Dedifferentiated amniotic fluid mesenchymal stem cell (primary cell): ENCODE measurements around the gene BLVRA.
"Not testable (repeated sequence)": the region's sequence is repeated elsewhere in the genome, so short reads cannot be mapped to it uniquely, and the experiment has no call there.

Source experiments
- DNase-seq: peaks from one replicate; pipeline ENCODE4 v3.0.0-alpha.2; 2016; ENCODE audit errors: extremely low spot score

Gene BLVRA

GRCh38 chr7:43758029-43758821, at the start of gene BLVRA:
Gene BLVRA (plus strand): TSS chr7:43758680. CDS start chr7:43771159, 12,479 bp downstream.
- DNase-seq = no peak

- no peak for DNase-seq
These were observed 47.0 kb upstream of the BLVRA start for GRCh38 chr7:43711503-43711902.

- not testable (repeated sequence) for DNase-seq
These were observed 42.5 kb upstream of the BLVRA start for GRCh38 chr7:43715966-43716365.

- DNase-seq = no peak
These were observed 41.9 kb upstream of the BLVRA start for GRCh38 chr7:43716598-43716997.

- DNase-seq = peak; percentile 78
These were observed 37.2 kb upstream of the BLVRA start for GRCh38 chr7:43721193-43721806.

GRCh38 chr7:43723007-43723341, 35.5 kb upstream of the BLVRA start:
- no peak for DNase-seq

GRCh38 chr7:43725251-43725650, 33.2 kb upstream of the BLVRA start:
- no peak for DNase-seq

GRCh38 chr7:43726466-43726865, 32.0 kb upstream of the BLVRA start:
- no peak for DNase-seq

- DNase-seq = no peak
These were observed 31.5 kb upstream of the BLVRA start for GRCh38 chr7:43727003-43727402.

- no peak for DNase-seq
These were observed 31.0 kb upstream of the BLVRA start for GRCh38 chr7:43727494-43727893.

GRCh38 chr7:43729214-43729923, 29.1 kb upstream of the BLVRA start, which contains the start of gene COA1:
Gene COA1 (minus strand): TSS chr7:43729523. CDS start chr7:43648614, 80,909 bp downstream.
- peak; percentile 89 for DNase-seq

GRCh38 chr7:43729924-43730248, 28.6 kb upstream of the BLVRA start:
- DNase-seq = no peak

- not testable (repeated sequence) for DNase-seq
These were observed 27.0 kb upstream of the BLVRA start for GRCh38 chr7:43731494-43731893.

- not testable (repeated sequence) for DNase-seq
These were observed 23.7 kb upstream of the BLVRA start for GRCh38 chr7:43734575-43735332.

GRCh38 chr7:43735403-43735801, 23.1 kb upstream of the BLVRA start:
- no peak for DNase-seq

GRCh38 chr7:43735802-43736603, 22.5 kb upstream of the BLVRA start:
- DNase-seq = no peak

GRCh38 chr7:43737467-43738127, 20.9 kb upstream of the BLVRA start:
- no peak for DNase-seq

GRCh38 chr7:43742692-43743091, 15.8 kb upstream of the BLVRA start:
- DNase-seq = no peak

- DNase-seq = no peak
These were observed 11.0 kb upstream of the BLVRA start for GRCh38 chr7:43747328-43748105.

GRCh38 chr7:43749383-43749940, 9.0 kb upstream of the BLVRA start:
- DNase-seq = no peak
